CD1c-positive myeloid dendritic cell (primary cell): ENCODE measurements around the gene WDCP.
A peak's percentile ranks its signal among the peaks of the same experiment; 100 is the strongest.
"Not testable (repeated sequence)": the region's sequence is repeated elsewhere in the genome, so short reads cannot be mapped to it uniquely, and the experiment has no call there.

Source experiments
- DNase-seq: peaks from one replicate; pipeline ENCODE4 v3.0.0-alpha.2; 2016; ENCODE audit errors: extremely low spot score

The WDCP gene, protein sequence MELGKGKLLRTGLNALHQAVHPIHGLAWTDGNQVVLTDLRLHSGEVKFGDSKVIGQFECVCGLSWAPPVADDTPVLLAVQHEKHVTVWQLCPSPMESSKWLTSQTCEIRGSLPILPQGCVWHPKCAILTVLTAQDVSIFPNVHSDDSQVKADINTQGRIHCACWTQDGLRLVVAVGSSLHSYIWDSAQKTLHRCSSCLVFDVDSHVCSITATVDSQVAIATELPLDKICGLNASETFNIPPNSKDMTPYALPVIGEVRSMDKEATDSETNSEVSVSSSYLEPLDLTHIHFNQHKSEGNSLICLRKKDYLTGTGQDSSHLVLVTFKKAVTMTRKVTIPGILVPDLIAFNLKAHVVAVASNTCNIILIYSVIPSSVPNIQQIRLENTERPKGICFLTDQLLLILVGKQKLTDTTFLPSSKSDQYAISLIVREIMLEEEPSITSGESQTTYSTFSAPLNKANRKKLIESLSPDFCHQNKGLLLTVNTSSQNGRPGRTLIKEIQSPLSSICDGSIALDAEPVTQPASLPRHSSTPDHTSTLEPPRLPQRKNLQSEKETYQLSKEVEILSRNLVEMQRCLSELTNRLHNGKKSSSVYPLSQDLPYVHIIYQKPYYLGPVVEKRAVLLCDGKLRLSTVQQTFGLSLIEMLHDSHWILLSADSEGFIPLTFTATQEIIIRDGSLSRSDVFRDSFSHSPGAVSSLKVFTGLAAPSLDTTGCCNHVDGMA

DNA sequence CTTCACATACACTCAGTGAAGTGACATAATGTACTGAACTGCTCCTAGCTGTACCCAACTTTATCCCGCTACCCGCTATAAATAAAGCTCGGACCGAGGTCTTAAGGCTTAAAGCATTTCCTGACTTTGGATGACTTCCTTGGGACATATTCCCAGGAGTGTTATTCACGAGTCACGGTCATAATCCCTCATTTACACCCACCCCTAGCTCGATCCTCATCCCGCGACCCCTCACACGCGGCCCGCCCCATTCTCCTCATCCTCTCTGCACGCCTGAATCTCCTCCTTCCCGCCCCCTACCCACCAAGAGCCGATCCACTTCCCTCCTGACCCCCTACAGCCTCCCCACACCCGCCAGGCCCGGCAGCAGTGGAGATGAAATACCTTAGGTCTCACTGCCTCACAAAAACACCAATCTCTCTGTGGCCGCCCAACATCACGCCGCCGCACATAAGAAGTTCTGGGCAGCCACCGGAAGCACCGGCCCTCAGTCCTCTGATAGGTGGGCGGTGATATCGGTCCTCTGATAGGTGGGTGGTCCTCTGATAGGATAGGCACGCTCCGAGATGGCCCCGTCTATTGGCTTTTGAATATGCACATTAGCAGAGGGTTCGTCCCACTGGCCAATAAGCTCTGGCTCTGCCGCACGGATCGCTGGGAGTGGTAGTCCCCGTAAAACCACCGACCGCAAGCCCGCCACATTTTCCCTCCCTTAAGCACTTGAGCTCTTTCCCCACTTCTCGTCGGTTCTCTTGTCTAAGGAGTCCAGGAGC, at the start of gene WDCP:
TSS of gene WDCP (minus strand) at position 462 of the 773 bp plus-strand sequence. CDS start 7,897 bp downstream, outside the sequence.
- DNase-seq: peak; percentile 97

DNA sequence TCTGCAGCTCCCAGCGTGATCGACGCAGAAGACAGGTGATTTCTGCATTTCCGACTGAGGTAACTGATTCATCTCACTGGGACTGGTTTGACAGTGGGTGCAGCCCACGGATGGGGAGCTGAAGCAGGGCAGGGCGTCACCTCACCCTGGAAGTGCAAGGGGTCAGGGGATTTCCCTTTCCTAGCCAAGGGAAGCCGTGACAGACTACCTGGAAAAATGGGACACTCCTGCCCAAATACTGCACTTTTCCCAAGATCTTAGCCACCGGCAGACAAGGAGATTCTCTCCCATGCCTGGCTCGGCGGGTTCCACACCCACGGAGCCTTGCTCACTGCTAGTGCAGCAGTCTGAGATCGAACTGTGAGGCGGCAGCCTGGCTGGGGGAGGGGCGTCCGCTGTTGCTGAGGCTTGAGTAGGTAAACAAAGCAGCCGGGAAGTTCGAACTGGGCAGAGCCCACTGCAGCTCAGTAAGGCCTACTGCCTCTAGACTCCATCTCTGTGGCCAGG, 48.0 kb upstream of the WDCP start:
- not testable (repeated sequence) for DNase-seq

DNA sequence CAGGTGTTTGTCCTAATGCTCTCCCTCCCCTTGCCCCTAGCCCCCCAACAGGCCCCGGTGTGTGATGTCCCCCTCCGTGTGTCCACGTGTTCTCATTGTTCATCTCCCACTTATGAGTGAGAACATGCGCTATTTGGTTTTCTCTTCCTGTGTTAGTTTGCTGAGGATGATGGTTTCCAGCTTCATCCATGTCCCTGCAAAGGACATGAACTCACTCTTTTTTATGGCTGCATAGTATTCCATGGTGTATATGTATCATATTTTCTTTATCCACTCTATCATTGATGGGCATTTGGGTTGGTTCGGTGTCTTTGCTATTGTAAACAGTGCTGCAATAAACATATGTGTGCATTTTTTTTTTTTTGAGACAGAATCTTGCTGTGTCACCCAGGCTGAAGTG, 46.1 kb upstream of the WDCP start:
- not testable (repeated sequence) for DNase-seq

DNA sequence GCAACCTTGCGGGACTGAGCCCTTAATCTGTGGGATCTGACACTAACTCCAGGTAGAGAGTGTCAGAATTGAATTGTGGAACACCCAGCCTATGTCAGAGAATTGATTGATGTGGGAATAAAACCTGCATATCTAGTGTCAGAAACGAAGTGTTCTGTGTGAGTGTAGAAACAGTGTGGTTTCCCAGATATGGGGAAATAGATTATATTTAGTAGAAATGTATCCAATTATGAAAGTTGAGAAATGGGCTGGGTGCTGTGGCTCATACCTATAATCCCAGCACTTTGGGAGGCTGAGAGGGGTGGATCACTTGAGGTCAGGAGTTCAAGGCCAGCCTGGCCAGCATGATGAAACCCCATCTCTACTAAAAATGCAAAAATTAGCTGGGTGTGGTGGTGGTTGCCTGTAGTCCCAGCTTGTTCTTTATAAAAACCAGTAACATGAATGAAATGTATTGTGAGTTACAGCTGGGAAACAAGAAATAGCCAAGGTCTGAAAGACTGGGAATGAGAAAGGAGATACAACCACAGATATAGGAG, 41.7 kb upstream of the WDCP start:
- no peak for DNase-seq

DNA sequence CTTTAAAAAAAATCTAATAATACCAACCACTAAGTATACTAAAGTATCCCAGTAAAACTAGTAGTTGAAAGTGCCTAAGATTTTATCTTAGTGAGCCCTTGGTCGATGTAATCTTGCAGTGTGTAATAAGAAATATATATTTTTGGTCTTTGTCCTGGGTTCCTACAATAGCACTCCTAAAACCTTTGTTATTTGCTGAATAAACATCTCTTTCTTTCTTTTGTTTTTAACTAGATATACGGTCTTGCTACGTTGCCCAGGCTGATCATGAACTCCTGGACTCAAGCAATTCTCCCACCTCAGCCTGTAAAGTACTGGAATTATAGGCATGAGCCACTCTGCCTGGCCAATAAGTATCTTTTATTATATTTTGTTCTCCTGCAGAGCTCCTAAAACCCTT, 39.8 kb upstream of the WDCP start:
- DNase-seq: no peak

DNA sequence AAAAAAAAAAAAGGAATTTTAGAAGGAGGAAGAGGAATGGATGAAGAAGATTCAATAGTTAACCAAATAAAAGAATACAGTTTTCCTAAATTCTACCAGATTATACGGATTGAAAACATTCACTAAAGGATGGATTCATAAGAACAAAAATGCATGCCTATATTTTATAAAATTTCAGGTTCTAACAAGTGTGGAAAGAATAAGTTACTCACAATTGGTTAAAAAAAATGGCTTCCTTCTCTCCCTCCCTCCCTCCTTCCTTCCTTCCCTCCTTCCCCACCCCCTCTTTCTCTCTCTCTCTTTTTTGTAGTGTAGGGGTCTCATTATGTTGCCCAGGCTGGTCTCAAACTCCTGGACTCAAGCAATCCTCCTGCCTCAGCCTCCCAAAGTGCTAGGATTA, 39.0 kb upstream of the WDCP start:
- no peak for DNase-seq

DNA sequence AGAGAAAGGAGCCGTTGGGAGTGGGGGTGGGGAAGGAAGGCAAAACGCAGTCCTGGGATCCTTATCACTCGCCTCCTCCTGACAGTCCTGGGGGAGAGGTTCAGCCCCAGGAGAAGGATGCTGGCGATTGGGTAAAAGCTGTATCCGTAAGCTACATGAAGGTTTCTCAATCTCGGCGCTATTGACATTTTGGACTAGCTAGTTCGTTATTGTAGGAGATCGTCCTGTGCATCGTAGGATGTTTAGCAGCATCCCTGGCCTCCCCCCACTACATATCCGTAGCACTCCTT, 38.0 kb upstream of the WDCP start:
- no peak for DNase-seq

DNA sequence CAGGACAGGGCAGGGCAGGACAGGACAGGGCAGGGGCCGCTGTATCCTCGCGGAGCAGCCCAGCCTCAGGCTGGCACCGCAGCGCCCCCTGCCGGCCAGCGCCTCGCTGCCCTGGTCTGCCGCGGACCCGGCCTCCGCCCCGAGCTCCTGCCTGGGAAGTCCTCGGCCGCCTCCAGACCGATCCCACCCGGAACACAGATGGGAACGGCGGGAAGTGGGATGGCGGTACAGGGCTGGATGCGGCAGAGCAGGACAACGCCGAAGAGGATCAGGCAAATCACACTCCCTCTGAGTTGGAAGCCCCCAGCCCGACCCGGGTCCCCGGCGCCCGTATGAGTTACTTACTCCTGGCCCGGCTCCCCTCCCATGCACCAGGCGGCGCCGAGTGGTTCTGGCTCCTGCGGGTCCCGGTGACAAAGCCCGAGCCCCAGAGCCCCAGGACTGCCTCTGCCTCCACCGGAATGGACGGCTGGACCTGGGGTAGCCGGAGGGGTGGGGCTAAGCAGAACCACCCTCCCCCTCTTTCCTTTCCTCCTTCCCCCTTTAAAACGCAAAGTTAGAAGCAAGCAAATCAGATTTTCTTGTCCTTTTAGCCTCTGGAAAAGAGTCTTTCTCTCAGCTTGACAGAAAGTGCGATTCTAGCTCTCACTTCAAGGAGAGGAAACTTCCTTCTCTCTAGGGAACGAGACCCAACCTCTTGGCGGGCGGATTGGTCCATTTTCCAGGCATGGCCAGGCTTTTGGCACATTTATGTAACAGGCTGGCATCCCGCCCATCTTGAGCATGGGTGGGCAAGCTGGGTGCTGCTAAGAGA, 37.4 kb upstream of the WDCP start, which contains the start of gene TP53I3:
TSS of gene TP53I3 (minus strand) at position 449 of the 814 bp plus-strand sequence. CDS start 508 bp downstream, outside the sequence.
- DNase-seq: peak; percentile 94

DNA sequence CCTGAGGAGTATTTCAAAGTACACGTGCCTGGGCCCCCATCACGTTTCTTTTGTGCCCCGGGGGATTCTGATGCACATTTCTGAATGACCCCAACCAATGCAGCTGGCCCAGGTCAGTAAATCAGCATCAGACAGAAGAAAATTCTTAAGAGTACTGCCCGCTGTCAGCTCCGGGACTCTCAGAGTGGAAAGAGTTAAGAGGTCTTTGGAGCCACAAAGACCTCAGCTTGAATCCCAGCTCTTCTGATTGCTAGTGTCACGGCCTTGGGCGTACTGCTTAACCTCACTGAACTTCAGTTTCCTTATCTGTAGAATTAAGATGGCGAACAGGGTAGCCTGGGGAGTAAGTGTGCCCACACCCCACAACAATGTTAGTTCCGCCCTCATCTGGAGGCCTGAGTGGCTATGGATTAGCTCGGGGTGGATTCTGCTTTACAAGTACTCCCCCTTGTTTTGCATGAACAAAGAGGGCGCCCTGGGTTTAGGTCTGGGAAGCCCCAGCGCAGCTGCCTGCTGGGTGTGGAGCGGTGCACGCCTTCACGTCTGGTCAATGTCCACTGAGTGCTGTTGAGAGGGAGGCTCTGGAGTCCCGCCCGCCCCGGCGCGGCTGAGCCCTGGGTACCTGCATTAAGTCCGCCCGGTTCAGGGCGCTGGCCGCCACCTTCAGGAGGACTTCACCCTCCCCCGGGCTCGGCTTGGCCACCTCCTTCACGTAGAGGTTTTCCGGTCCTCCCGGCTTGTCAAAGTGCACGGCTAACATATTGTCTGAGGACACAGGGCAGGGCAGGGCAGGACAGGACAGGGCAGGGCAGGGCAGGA, 36.6 kb upstream of the WDCP start:
- peak; percentile 84 for DNase-seq

DNA sequence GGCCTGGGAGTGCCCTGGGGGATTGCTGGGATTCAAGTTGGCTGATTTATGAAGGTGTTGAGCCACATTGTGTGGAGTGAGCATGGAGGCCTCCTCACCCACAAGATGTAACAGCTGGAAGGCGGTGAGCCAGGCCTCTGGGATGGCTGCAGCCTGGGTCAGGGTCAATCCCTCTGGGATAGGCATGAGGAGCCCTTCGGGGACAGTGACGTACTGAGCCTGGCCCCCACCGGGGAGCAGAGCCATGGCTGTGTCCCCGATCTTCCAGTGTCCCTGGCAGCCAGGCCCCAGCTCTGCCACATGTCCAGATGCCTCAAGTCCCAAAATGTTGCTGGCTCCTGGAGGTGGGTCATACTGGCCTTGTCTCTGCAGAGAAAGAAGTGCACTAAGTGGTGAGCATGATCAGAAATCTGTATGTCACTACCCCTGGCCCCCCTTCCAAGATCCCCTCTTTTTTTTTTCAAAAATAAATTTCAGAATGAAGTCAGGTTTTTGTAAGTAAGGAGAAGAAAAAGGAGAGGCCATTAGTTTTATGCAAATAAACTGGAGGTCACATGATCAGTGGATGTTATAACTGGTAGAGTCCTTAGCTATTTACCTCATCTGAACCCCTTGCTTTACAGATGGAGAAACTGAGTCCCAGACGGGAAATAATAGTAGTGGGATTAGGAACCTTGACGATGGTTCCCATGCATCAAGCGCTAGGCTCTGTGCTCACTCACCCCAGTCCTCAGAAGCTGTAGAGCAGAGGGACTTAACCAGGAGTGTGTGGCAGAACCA, 35.8 kb upstream of the WDCP start:
- no peak for DNase-seq

DNA sequence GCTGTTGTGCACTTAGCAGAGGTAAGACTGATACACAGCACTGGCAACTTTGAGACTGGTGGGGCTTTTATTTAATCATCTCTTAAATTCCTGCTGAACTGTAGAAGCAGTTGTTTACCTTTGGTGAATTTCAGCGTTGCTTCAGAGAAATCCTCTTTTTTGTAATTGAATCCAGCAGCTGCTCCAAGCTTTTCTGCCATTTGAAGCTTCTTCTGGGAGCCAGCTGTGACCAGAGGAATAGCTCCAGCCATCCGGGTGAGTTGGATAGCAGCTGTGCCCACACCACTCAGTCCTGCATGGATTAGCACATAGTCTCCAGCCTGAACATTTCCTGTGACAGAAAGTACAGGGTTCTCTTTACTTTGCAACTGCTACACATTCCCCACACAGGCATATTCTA, 33.5 kb upstream of the WDCP start:
- no peak for DNase-seq

DNA sequence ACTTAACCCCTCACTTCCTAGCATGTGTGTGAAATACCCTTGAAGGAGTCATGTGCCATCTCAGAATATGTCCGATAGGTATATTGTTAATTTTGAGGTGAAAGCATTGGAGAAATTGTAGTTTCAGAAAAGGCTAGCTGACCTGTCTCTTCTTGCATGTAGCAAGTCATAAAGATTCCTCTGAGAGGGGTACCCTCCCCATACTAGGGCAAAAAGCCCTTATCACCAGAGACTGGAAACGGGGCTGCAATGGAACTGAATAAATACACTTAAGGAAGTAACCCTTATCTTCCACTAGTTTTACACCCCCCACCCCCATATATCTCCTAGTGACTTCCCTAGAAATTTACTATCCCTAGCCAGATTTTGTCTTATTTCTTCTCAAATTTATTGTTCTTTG, 30.7 kb upstream of the WDCP start:
- DNase-seq: peak; percentile 18

DNA sequence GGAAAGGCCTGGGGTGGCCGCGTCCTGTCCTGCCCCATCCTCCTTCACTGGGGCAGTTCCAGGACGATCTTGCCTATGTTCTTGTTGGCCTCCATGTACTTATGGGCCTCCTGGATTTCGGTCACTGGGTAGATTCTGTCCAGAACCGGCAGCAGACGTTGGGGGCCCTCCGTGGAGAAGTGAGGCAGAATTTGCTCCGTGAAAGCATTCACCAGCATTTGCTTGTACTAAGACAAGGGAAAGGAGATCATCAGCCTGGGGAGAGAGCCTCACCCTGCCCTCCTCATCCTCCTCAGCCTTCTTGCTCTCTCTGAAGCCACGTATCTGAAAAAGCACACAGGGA, 30.3 kb upstream of the WDCP start:
- no peak for DNase-seq

DNA sequence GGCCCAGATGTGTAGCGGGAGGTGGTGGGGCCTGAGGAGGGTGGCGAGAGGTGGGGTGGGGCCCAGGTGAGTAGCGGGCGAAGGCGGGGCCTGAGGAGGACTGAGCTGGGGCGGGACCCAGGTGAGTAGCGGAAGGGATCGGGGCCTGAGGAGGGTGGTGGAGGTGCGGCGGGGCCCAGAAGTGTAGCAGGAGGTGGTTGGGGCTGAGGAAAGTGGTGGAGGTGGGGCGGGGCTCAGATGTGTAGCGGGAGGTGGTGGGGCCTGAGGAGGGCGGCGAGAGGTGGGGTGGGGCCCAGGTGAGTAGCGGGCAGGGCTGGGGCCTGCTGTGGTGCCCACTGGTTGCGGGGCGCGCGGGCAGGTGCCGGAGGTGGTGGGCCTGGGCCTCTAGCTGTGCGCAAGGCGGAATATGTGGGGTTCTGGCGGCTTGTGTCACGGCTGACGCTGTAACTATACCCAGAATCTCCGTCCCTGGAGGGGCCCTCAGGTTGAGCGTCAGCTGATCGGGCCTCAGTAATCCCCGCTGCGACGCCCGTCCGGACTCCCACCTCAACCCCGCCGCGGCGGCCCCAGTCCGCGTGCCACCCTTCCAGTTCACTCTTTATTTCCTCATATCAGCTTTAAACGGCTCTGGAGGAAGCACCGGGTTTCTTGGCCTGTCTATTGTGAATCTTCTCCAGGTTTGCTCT, 29.8 kb upstream of the WDCP start:
- peak; percentile 53 for DNase-seq

DNA sequence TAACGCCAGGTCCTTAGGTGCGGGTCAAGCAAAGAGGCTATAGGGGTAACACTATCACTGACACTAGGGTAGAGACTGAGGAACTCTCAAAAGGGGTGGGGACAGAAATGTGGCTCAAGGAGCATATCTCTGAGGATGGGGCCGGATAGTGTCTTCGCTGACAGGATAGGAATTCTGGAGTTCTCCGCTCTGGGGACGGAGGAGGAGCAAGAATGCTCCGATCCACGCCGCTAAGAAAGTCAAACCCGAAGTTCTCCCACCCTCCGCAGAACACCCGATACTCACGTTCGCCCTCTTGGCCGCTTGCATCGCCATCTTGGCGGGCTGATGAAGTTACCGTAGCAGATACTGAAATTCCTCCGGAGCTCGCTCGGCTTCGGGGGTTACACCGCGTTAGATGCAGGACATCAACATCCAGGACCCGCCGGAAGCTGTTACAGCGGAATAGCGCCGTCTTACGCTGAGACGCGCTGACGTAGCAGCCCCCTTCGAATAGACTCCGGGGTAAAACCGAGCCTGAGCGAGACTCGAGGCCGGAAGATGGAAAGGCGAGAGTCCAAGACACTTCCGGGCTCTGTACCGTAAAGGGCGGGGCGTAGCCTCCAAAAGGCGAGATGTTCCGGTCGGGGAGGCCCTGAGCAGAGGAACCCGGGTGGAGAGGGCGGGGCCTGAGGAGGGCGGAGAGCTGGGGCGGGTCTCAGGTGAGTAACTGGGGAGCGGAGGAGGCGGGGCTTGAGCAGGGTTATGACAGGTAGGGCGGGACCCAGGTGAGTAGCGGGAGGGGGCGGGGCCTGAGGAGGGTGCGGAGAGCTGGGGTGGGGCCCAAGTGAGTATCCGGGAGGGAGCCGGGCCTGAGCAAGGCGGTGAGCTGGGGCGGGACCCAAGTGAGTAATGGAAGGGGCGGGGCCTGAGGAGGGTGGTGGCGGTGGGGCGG, 29.0 kb upstream of the WDCP start, which contains the start of gene SF3B6:
TSS of gene SF3B6 (minus strand) at position 412 of the 934 bp plus-strand sequence. CDS start at position 315, 97 bp downstream.
- peak; percentile 99 for DNase-seq

DNA sequence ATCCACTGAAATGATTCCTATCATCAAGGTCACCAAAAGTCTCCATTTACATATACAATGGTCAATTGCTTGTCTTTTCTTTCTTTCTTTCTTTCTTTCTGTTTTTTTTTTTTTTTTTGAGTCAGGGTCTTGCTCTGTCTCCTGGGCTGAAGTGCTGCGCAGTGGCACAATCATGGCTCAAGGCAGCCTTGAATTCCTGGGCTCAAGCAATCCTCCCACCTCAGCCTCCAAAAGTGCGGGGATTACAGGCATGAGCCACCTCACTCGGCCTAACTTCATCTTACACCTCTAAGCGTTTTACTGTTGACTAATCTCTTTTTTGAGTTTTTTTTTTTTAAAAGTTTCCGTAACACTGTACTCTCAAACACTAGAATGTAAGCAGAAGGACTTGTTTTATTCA, 28.1 kb upstream of the WDCP start:
- no peak for DNase-seq

DNA sequence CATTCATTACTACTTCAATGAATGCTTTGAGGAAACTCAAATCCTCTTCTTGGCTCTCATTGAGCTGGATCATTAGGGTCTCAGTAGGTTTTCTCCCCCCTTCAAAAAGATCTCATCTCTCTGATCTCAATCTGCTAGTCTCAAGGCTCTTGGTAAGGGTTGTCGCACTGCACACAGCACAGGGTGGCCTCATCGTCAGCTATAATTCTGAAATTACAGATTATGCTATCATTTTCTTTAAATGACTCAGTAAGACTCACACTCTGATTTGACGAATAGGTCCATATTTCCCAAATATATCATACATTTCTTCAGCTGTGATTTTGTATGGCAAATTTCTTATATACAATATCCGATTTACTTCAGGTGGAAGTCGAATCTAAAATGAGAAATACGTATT, 26.6 kb upstream of the WDCP start:
- no peak for DNase-seq

DNA sequence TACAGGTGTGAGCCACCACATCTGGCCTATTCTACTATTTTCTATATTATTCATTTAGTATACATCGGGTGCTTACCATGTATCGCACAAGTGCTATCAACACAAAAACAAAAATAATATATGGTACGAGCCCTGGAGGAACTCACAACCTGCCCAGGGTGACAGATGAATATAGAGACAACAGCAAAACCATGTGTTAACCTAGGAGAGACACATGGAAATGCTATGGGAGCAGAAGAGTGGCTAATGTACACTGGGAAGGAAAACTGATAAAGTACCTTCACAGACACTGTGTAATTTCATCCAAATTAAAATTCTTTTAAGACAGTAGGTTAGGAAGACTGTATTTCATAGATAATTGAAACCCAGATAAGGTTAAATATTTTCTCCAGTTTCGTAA, 25.1 kb upstream of the WDCP start:
- no peak for DNase-seq
